Loucy (cell line): ENCODE data around the gene CACNA1S.

Experiments
- EZH2phosphoT487 ChIP-seq: fragments of 200-600 bp; IDR thresholded peaks from 2 replicates; pipeline ENCODE4 v1.6.1; 2018; ENCODE audit warnings: antibody characterized with exemption, mild to moderate bottlenecking, moderate library complexity, borderline replicate concordance
- TF ChIP-seq, protein P1 (sequence below): fragments of 200-600 bp; sonication (generic); conservative IDR thresholded peaks from 2 replicates; pipeline ENCODE4 v1.5.1; 2014; ENCODE audit warnings: mild to moderate bottlenecking, antibody characterized with exemption, low read length

DNA sequence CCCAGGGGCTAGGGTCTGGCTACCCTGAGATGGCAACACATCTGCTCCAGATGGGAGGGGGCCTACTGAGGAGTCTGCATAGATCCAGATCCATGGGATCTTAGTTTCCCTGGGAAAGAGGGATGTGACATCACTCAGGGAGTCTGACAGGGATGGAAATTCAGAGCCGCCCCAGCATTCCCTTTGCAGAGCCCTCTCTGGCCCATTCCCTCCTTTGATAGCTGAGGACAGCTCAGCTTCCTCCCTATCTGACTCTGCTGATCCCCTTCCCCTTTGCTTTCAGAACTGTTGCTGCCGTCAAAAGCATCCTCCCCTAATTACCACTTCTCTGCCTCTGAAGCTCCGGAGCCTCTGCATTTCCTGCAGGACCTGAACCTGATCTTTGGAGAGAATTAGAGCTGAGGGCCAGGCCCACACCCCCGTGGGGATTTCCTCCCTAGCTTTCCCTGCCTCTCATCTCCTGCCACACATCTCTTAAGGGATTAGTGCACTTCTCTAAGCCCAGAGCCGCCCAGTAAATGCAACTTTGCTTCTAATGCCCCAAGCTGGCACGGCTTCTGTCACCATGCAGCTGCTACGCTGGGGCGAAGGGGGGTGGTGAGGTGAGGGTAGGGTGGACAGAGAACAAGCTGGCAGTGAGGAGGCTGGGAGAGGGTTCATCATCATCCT lies 24.3 kb upstream of the CACNA1S start:
- TF ChIP-seq, protein P1, sequence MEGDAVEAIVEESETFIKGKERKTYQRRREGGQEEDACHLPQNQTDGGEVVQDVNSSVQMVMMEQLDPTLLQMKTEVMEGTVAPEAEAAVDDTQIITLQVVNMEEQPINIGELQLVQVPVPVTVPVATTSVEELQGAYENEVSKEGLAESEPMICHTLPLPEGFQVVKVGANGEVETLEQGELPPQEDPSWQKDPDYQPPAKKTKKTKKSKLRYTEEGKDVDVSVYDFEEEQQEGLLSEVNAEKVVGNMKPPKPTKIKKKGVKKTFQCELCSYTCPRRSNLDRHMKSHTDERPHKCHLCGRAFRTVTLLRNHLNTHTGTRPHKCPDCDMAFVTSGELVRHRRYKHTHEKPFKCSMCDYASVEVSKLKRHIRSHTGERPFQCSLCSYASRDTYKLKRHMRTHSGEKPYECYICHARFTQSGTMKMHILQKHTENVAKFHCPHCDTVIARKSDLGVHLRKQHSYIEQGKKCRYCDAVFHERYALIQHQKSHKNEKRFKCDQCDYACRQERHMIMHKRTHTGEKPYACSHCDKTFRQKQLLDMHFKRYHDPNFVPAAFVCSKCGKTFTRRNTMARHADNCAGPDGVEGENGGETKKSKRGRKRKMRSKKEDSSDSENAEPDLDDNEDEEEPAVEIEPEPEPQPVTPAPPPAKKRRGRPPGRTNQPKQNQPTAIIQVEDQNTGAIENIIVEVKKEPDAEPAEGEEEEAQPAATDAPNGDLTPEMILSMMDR = no peak
- TF ChIP-seq EZH2phosphoT487 = no peak
